ENCODE measurements around the gene ATP1B1. TPM values are rescaled to one million over a fixed set of nuclear protein-coding genes. Genes with fewer than 3 reads are reported as not detected.
"Not testable (repeated sequence)": the region's sequence is repeated elsewhere in the genome, so short reads cannot be mapped to it uniquely, and the experiment has no call there.

ATP1B1 gene
- total and polyA plus RNA-seq, 11 donors = 165 to 640 (median 339) TPM

GRCh38 chr1:169120066-169120465 lies 13.6 kb downstream of the ATP1B1 start:
- no peak for ATAC-seq

GRCh38 chr1:169121146-169121923 lies 14.8 kb downstream of the ATP1B1 start:
- Histone ChIP-seq H3K4me3 (no peak overlapping the region), H3K36me3 (peaks cover 0 to 83% (median 23%) of the 10 kb centered on the region in 9 donors), H3K27ac (peak overlapping the region in 8 of 12 donors; percentile 30 to 55 (median 40)), H3K9me3 (no peaks in the 10 kb centered on the region), H3K27me3 (no peaks in the 10 kb centered on the region), H3K4me1 (peaks cover 0 to 70% (median 20%) of the 10 kb centered on the region in 12 donors)
- intact Hi-C loops (cut with DNase I) = loop anchor here in 1 of 10 donors (10.0 kb wide), 1 partner anchor 223 kb away; no protein-coding TSS in a partner anchor
- WGBS, 4 donors = 81 to 84% (median 82%) methylated on average over 6 of the region's 6 CpGs
- no peak for ATAC-seq
- TF ChIP-seq CTCF (IDR thresholded peaks at IDR 0.05) = no peak
- no peak for TF ChIP-seq POLR2A (IDR thresholded peaks at IDR 0.05)
- DNase-seq = no peak

More at GRCh38 chr1:169120066-169120465, 13.6 kb downstream of the ATP1B1 start:
- H3K4me1 ChIP-seq = peaks cover 0 to 82% (median 28%) of the 10 kb centered on the region in 12 donors
- DNase-seq = no peak
- WGBS, 4 donors = 32 to 53% (median 39%) methylated on average over 5 of the region's 5 CpGs
- TF ChIP-seq POLR2A (IDR thresholded peaks at IDR 0.05) = no peak
- TF ChIP-seq CTCF (IDR thresholded peaks at IDR 0.05) = no peak
- H3K36me3 ChIP-seq = peaks cover 0 to 80% (median 10%) of the 10 kb centered on the region in 9 donors
- H3K4me3 ChIP-seq = no peak overlapping the region
- no peaks in the 10 kb centered on the region for H3K9me3 ChIP-seq
- H3K27me3 ChIP-seq = no peaks in the 10 kb centered on the region
- intact Hi-C loops (cut with DNase I) = loop anchor here in 1 of 10 donors (10.0 kb wide), 1 partner anchor 225 kb away; no protein-coding TSS in a partner anchor
- peak overlapping the region in 8 of 12 donors; percentile 1 to 71 (median 20) for H3K27ac ChIP-seq

- H3K4me3 ChIP-seq = no peak overlapping the region
- TF ChIP-seq CTCF (IDR thresholded peaks at IDR 0.05) (no peak), POLR2A (IDR thresholded peaks at IDR 0.05) (no peak)
- DNase-seq (no peak), ATAC-seq (no peak)
- no peaks in the 10 kb centered on the region for H3K9me3 ChIP-seq
- intact Hi-C loops (cut with DNase I) = loop anchor here in 1 of 10 donors (10.0 kb wide), 1 partner anchor 222 kb away; no protein-coding TSS in a partner anchor
- WGBS, 4 donors = 45 to 61% (median 53%) methylated on average over 6 of the region's 6 CpGs
- H3K27ac ChIP-seq = peak overlapping the region in 1 of 12 donors; percentile 35
- H3K4me1 ChIP-seq = peaks cover 0 to 69% (median 14%) of the 10 kb centered on the region in 12 donors
- peaks cover 0 to 84% (median 39%) of the 10 kb centered on the region in 9 donors for H3K36me3 ChIP-seq
- H3K27me3 ChIP-seq = no peaks in the 10 kb centered on the region
Observed at GRCh38 chr1:169122976-169123375, 16.5 kb downstream of the ATP1B1 start.

GRCh38 chr1:169124459-169124858 lies 18.0 kb downstream of the ATP1B1 start:
- Histone ChIP-seq H3K4me1 (peaks cover 0 to 65% (median 10%) of the 10 kb centered on the region in 12 donors), H3K4me3 (no peak overlapping the region), H3K36me3 (peaks cover 0 to 84% (median 47%) of the 10 kb centered on the region in 9 donors), H3K27ac (peak overlapping the region in 1 of 12 donors; percentile 17), H3K27me3 (no peaks in the 10 kb centered on the region), H3K9me3 (no peaks in the 10 kb centered on the region)
- 55 to 71% (median 64%) methylated on average over 2 of the region's 2 CpGs for WGBS, 4 donors
- DNase-seq (no peak), ATAC-seq (no peak)
- TF ChIP-seq POLR2A (IDR thresholded peaks at IDR 0.05) = no peak
- no peak for TF ChIP-seq CTCF (IDR thresholded peaks at IDR 0.05)
- intact Hi-C loops (cut with DNase I) = loop anchor here in 1 of 10 donors (10.0 kb wide), 1 partner anchor 220 kb away; no protein-coding TSS in a partner anchor

- not testable (repeated sequence) for H3K9me3 ChIP-seq, ATAC-seq, H3K27me3 ChIP-seq, DNase-seq, H3K4me3 ChIP-seq
- intact Hi-C loops (cut with DNase I) = loop anchor here in 1 of 10 donors (10.0 kb wide), 1 partner anchor 219 kb away; no protein-coding TSS in a partner anchor
- Histone ChIP-seq H3K36me3 (peaks cover 0 to 85% (median 57%) of the 10 kb centered on the region in 9 donors), H3K4me1 (peaks cover 0 to 56% (median 11%) of the 10 kb centered on the region in 12 donors), H3K27ac (peak overlapping the region in 1 of 12 donors; percentile 9)
- WGBS, 4 donors = 84 to 94% (median 93%) methylated on average over 6 of the region's 6 CpGs
Observed at GRCh38 chr1:169125597-169125996, 19.1 kb downstream of the ATP1B1 start.

All from heart left ventricle (tissue), 16 donors.